Uterus (tissue), 4 donors: ENCODE data around the gene CSDE1. TPM values are rescaled to one million over a fixed set of nuclear protein-coding genes. Genes with fewer than 3 reads are reported as not detected.

ENCODE experiments used
- DNase-seq, 2 donors: peaks; one replicate each; pipeline ENCODE4 v3.0.0-alpha.2; 2019 to 2020
- H3K27ac ChIP-seq, 2 donors: fragments of 200-600 bp; sonication (generic); 1 replicate in 1 of 2; 2 replicates in 1 of 2; pipeline ENCODE4 v1.5.1; 2016 to 2018
- H3K27me3 ChIP-seq, 2 donors: fragments of 200-600 bp; sonication (generic); one replicate each; pipeline ENCODE4 v1.5.1; 2018 to 2019; ENCODE audit warnings: control low read depth in 1 of 2
- H3K36me3 ChIP-seq, 2 donors: fragments of 200-600 bp; sonication (generic); one replicate each; pipeline ENCODE4 v1.5.1; 2019; ENCODE audit warnings: control low read depth in 1 of 2
- H3K4me1 ChIP-seq, 2 donors: fragments of 200-600 bp; sonication (generic); one replicate each; pipeline ENCODE4 v1.5.1; 2018 to 2019; ENCODE audit warnings: control low read depth in 1 of 2
- H3K4me3 ChIP-seq, 2 donors: fragments of 200-600 bp; sonication (generic); 1 replicate in 1 of 2; 2 replicates in 1 of 2; pipeline ENCODE4 v1.5.1; 2018 to 2019; ENCODE audit warnings: mild to moderate bottlenecking in 1 of 2
- H3K9me3 ChIP-seq, 2 donors: fragments of 200-600 bp; sonication (generic); one replicate each; pipeline ENCODE4 v1.5.1; 2019; ENCODE audit warnings: control low read depth in 1 of 2
- CTCF ChIP-seq, 4 experiments: fragments of 200-600 bp in 2 of 4; fragments of 450-650 bp in 2 of 4; sonication (generic) in 2 of 4; IDR thresholded peaks; one replicate each; pipeline ENCODE4 v1.5.1; 2016 to 2019; ENCODE audit warnings: antibody characterized with exemption in 4 of 4, mild to moderate bottlenecking in 2 of 4, moderate library complexity in 1 of 4
- POLR2A ChIP-seq, 2 donors: fragments of 450-650 bp; IDR thresholded peaks; one replicate each; pipeline ENCODE4 v1.6.1; 2016; ENCODE audit warnings: antibody characterized with exemption in 2 of 2, mild to moderate bottlenecking in 1 of 2, moderate library complexity in 1 of 2
- intact Hi-C: fragments of 100-400 bp; cut with DNase I; formaldehyde crosslinking; loops from one replicate; pipeline ENCODE4 v1.15.1; 2023; ENCODE audit warnings: low total_unique reads
- total RNA-seq, 4 donors: library from RNA; depleted of rRNA in 3 of 4; stranded (reverse); fragments of >200 nt in 3 of 4; gene quantifications; one replicate each; pipeline versions ENCODE4 v1.1.0 to v1.2.4, GENCODE V29; 2014 to 2023
- donor health status: DM: yes; HTN: yes; CAD: no.

CSDE1 gene
- total RNA-seq, 4 donors from 2014 or later = 247 to 1,200 (median 856) TPM

DNA sequence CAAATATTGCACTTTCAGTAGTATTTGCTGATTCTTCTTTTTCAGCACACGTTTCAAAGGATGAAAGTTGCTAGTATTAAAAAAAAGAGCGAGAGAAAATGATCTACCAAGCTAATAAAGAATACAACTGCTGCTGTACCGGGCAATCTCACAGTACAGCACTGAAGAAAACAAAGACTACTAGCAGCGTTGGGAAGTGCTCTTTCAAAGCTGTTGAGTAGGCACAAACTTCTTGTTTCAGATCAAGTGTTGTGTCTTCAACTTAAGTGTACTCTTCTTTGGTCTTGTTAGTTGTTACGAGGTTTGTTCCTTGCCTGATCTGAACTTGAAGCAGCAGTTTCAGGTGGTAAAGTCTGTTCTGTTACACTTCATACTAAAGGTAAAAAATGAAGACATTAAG, 7.9 kb downstream of the CSDE1 start:
- peaks cover 4 to 12% of the 10 kb centered on the region in 2 donors for H3K4me1 ChIP-seq

DNA sequence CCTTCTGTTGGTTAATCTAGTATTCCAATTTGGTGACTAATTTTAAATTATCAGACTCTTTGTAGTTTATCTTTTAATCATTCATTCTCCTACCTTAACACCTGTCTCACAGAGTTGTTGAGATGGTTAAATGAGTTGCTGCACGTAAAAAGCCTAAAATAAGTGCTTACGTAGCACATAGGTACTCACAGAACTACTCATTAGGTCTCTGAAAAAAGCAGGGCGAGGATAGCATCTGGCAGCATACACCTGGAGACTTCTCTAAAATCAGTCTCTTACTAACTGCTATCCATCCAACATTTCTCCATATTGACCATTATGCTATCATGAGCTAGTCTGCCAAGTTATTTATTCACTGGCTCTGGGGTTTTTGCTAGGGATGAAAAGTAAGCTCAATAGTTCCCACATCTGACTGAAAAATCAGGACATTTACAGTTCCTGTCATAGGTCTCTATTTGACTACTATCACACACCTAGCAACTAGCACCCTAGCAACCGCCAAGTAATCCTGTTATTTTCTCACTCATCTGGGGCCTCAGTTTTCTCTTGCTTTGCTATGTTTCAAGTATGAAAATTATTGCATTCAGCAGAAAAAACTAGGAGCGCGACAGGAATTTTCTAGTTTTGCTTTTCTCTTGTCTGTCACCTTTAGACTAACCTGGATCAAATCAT, 11.2 kb downstream of the CSDE1 start:
- intact Hi-C loops = no loop called here

More for the DNA sequence above, 7.9 kb downstream of the CSDE1 start:
- intact Hi-C loops = no loop called here
- no peak for DNase-seq
- TF ChIP-seq CTCF (IDR thresholded peaks at IDR 0.05) (no peak), POLR2A (IDR thresholded peaks at IDR 0.05) (no peak)
- H3K27me3 ChIP-seq = no peaks in the 10 kb centered on the region
- H3K36me3 ChIP-seq = no peaks in the 10 kb centered on the region
- H3K4me3 ChIP-seq = no peak overlapping the region
- no peak overlapping the region for H3K27ac ChIP-seq
- H3K9me3 ChIP-seq = no peaks in the 10 kb centered on the region

DNA sequence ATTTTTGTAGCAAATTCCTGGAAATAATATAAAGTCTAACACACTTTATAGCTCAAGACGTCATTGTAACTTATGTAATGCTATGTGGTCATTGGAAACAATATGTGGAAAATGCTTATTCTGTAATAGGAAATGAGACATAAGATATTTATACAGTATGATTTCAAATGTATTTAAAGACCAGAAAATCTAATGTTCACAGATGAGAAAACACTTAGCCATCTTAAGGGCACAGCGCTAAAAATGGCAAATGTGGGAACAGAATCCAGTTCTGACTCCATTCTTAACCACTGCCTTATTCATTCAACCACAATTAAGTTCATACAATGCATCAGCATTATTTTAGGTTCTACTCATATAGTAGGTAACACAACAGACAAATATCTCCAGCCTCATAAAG, 12.5 kb downstream of the CSDE1 start:
- no peak overlapping the region for H3K27ac ChIP-seq
- H3K36me3 ChIP-seq = no peaks in the 10 kb centered on the region
- TF ChIP-seq POLR2A (IDR thresholded peaks at IDR 0.05) = no peak
- TF ChIP-seq CTCF (IDR thresholded peaks at IDR 0.05) = no peak
- intact Hi-C loops = no loop called here
- no peaks in the 10 kb centered on the region for H3K27me3 ChIP-seq
- H3K4me1 ChIP-seq = peaks cover 0 to 9% of the 10 kb centered on the region in 2 donors
- no peak overlapping the region for H3K4me3 ChIP-seq
- H3K9me3 ChIP-seq = no peaks in the 10 kb centered on the region
- DNase-seq = no peak

More for the DNA sequence above, 11.2 kb downstream of the CSDE1 start:
- Histone ChIP-seq H3K9me3 (no peaks in the 10 kb centered on the region), H3K27me3 (no peaks in the 10 kb centered on the region), H3K36me3 (no peaks in the 10 kb centered on the region), H3K27ac (no peak overlapping the region), H3K4me1 (peaks cover 0 to 9% of the 10 kb centered on the region in 2 donors), H3K4me3 (no peak overlapping the region)
- no peak for DNase-seq
- no peak for TF ChIP-seq CTCF (IDR thresholded peaks at IDR 0.05)
- no peak for TF ChIP-seq POLR2A (IDR thresholded peaks at IDR 0.05)

- Histone ChIP-seq H3K27ac (no peak overlapping the region), H3K4me1 (peaks cover 0 to 9% of the 10 kb centered on the region in 2 donors), H3K4me3 (no peak overlapping the region), H3K27me3 (no peaks in the 10 kb centered on the region), H3K9me3 (no peaks in the 10 kb centered on the region), H3K36me3 (no peaks in the 10 kb centered on the region)
- intact Hi-C loops = no loop called here
- DNase-seq = no peak
- TF ChIP-seq POLR2A (IDR thresholded peaks at IDR 0.05) (no peak), CTCF (IDR thresholded peaks at IDR 0.05) (no peak)
These were observed 15.6 kb downstream of the CSDE1 start for GRCh38 chr1:114741963-114742746.

- no peak overlapping the region for H3K27ac ChIP-seq
- H3K9me3 ChIP-seq = no peaks in the 10 kb centered on the region
- no peaks in the 10 kb centered on the region for H3K4me1 ChIP-seq
- no peak overlapping the region for H3K4me3 ChIP-seq
- intact Hi-C loops = no loop called here
- no peak for DNase-seq
- TF ChIP-seq CTCF (IDR thresholded peaks at IDR 0.05) = no peak
- TF ChIP-seq POLR2A (IDR thresholded peaks at IDR 0.05) = no peak
- H3K27me3 ChIP-seq = no peaks in the 10 kb centered on the region
- no peaks in the 10 kb centered on the region for H3K36me3 ChIP-seq
These were observed 17.5 kb downstream of the CSDE1 start for GRCh38 chr1:114740331-114740730.
